ENCODE results near the gene OR10K1.

The OR10K1 gene

GRCh38 chr1:158509471-158510156, 48.0 kb downstream of the OR10K1 start:
- CTCF ChIA-PET, result no interaction called here

GRCh38 chr1:158516966-158517365, 55.3 kb downstream of the OR10K1 start:
- TF ChIP-seq CTCF (conservative IDR thresholded peaks at IDR 0.05; ENCODE audit: low read depth), result no peak
- ChIA-PET CTCF (no interaction called here), POLR2A (ENCODE audit: low non-redundant PET) (no interaction called here)
- no peak for DNase-seq (ENCODE audit: low spot score)
- no peak overlapping the region for H3K27ac ChIP-seq

More at GRCh38 chr1:158509471-158510156, 48.0 kb downstream of the OR10K1 start:
- POLR2A ChIA-PET (ENCODE audit: low non-redundant PET), result no interaction called here
- H3K27ac ChIP-seq, result no peak overlapping the region
- TF ChIP-seq CTCF (conservative IDR thresholded peaks at IDR 0.05; ENCODE audit: low read depth), result no peak
- DNase-seq (ENCODE audit: low spot score), result no peak
